ENCODE results near the gene XKR8. TPM values are rescaled to one million over a fixed set of nuclear protein-coding genes. Genes with fewer than 3 reads are reported as not detected.

Gene XKR8
- total and polyA plus RNA-seq, 2 of the 4 experiments (the other 2 are of a cell fraction), result 1.1 to 10.7 TPM

DNA sequence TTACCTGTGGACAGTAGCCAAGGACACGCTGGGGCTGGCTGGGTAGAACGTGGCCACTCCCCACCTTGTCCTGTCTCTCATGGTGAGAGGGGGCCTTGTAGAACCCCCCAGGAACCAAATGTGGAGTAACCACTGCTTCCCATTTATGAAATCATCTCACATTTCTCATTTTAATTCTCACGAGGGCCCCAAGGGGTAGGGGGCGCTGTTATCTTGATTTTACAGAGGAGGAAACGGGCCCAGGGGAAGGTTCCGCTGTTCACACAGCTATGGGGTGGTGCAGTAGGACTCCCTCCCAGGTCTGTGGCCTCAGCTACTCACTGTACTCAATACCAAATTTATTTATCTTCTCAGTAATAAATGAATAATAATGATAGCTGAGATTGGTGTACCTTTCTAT, 19.5 kb upstream of the XKR8 start:
- POLR2A ChIA-PET (ENCODE audit: unreplicated experiment), result no interaction called here
- no peak overlapping the region for H2BK15ac ChIP-seq (ENCODE audit: low read depth, low read length)
- no peak overlapping the region for H3K4me2 ChIP-seq (ENCODE audit: low read depth, low read length)
- H3K14ac ChIP-seq (replicated peaks; ENCODE audit: low read depth, low read length), result no peak overlapping the region
- no peaks in the 10 kb centered on the region for H3K79me1 ChIP-seq (ENCODE audit: low read depth in 1 of 2, low read length in 2 of 2)
- no peaks in the 10 kb centered on the region for H3K9me1 ChIP-seq (ENCODE audit: insufficient read depth, low read length)
- in situ Hi-C loops (cut with MboI; ENCODE audit: low sequenced_read_pairs), result no loop called here
- dilution Hi-C loops (cut with HindIII; ENCODE audit: low sequenced_read_pairs, unreplicated experiment), result no loop called here
- no TSS peak for BruUV-seq (replicated peaks)
- H3K27ac ChIP-seq (ENCODE audit: insufficient read depth, low read length), result no peak overlapping the region
- ATAC-seq (ENCODE audit: low read depth), result peak; percentile 40; the same call in 1 of the 2 replicates
- no peak for TF ChIP-seq CEBPB (IDR thresholded peaks at IDR 0.05; ENCODE audit: low read depth, low read length)
- no peak for TF ChIP-seq MAZ (IDR thresholded peaks at IDR 0.05; ENCODE audit: borderline replicate concordance, low read depth, low read length)
- TF ChIP-seq, protein P1, sequence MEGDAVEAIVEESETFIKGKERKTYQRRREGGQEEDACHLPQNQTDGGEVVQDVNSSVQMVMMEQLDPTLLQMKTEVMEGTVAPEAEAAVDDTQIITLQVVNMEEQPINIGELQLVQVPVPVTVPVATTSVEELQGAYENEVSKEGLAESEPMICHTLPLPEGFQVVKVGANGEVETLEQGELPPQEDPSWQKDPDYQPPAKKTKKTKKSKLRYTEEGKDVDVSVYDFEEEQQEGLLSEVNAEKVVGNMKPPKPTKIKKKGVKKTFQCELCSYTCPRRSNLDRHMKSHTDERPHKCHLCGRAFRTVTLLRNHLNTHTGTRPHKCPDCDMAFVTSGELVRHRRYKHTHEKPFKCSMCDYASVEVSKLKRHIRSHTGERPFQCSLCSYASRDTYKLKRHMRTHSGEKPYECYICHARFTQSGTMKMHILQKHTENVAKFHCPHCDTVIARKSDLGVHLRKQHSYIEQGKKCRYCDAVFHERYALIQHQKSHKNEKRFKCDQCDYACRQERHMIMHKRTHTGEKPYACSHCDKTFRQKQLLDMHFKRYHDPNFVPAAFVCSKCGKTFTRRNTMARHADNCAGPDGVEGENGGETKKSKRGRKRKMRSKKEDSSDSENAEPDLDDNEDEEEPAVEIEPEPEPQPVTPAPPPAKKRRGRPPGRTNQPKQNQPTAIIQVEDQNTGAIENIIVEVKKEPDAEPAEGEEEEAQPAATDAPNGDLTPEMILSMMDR (conservative IDR thresholded peaks at IDR 0.05; ENCODE audit: low read depth, low read length), result peak; percentile 42
- TF ChIP-seq RAD21 (IDR thresholded peaks at IDR 0.05; ENCODE audit: low read length), result peak; percentile 20; the same call in 1 of the 2 replicates
- no peak for TF ChIP-seq NFE2L2 (IDR thresholded peaks at IDR 0.05; ENCODE audit: low read depth, low read length)
- no peak overlapping the region for H3K4me3 ChIP-seq (ENCODE audit: insufficient read depth, low read depth, low read length)
- intact Hi-C loops (cut with micrococcal nuclease), result no loop called here
- peak overlapping the region; percentile 66 for H2AK9ac ChIP-seq (replicated peaks; ENCODE audit: low read depth, low read length, poor library complexity)
- H4K20me1 ChIP-seq (ENCODE audit: insufficient read depth, low read length), result no peaks in the 10 kb centered on the region
- WGBS, 2 experiments (ENCODE audit: extremely low coverage in 2 of 2, insufficient read length in 1 of 2), result no CpG with 5 or more reads among the region's 6 CpGs
- no peak overlapping the region for H3K23ac ChIP-seq (ENCODE audit: low read depth, low read length)
- H2BK120ac ChIP-seq (ENCODE audit: low read depth, low read length), result no peak overlapping the region
- H3K4me1 ChIP-seq (ENCODE audit: control insufficient read depth, insufficient read depth, low read length), result peaks cover under 1% of the 10 kb centered on the region
- no peak overlapping the region for H4K8ac ChIP-seq (ENCODE audit: low read depth in 2 of 2, low read length in 2 of 2)
- DNase-seq, result no peak
- H3K4ac ChIP-seq (ENCODE audit: low read depth, low read length), result no peak overlapping the region
- H3K9me3 ChIP-seq (ENCODE audit: control insufficient read depth, insufficient read depth, low read length), result no peaks in the 10 kb centered on the region
- H4K91ac ChIP-seq (ENCODE audit: insufficient read depth, low read depth, low read length), result no peak overlapping the region
- H3K9ac ChIP-seq (ENCODE audit: low read depth, low read length), result no peak overlapping the region
- H3K18ac ChIP-seq (ENCODE audit: low read depth, low read length), result no peak overlapping the region
- CTCF ChIA-PET, result interaction anchor here (1.0 to 1.1 kb wide), 3 partner anchors 8 to 82 kb away, joined by 3 to 5 read pairs (median 3); no protein-coding TSS in a partner anchor
- no peak overlapping the region for H2BK5ac ChIP-seq (ENCODE audit: low read depth, low read length, poor library complexity, severe bottlenecking)
- no peaks in the 10 kb centered on the region for H3K36me3 ChIP-seq (ENCODE audit: control insufficient read depth, insufficient read depth, low read length)
- no peak overlapping the region for H2AK5ac ChIP-seq (ENCODE audit: low read depth, low read length)
- H3K27me3 ChIP-seq (ENCODE audit: control insufficient read depth, insufficient read depth, low read length), result peaks cover 22% of the 10 kb centered on the region
- no peak overlapping the region for H2BK20ac ChIP-seq (ENCODE audit: low read depth, low read length)
- H4K5ac ChIP-seq (ENCODE audit: low read depth, low read length), result no peak overlapping the region
- no peak overlapping the region for H3K56ac ChIP-seq (ENCODE audit: extremely low read depth, insufficient read depth, low read length)
- peak overlapping the region; percentile 70 for H2AFZ ChIP-seq (replicated peaks; ENCODE audit: low read length, poor library complexity)

Measured in IMR-90 (cell line).